Testis (tissue), 3 donors: ENCODE measurements around the gene BPTF. TPM values are rescaled to one million over a fixed set of nuclear protein-coding genes. Genes with fewer than 3 reads are reported as not detected.
"Not testable (repeated sequence)": the region's sequence is repeated elsewhere in the genome, so short reads cannot be mapped to it uniquely, and the experiment has no call there.

Experiments used
- DNase-seq: peaks from one replicate; pipeline ENCODE4 v3.0.0-alpha.2; 2019
- H3K27ac ChIP-seq, 2 donors: fragments of 200-600 bp; sonication (generic); one replicate each; pipeline ENCODE4 v1.5.1; 2019
- H3K27me3 ChIP-seq: fragments of 200-600 bp; sonication (generic); one replicate; pipeline ENCODE4 v1.5.1; 2019
- H3K36me3 ChIP-seq: fragments of 200-600 bp; sonication (generic); one replicate; pipeline ENCODE4 v1.5.1; 2017; ENCODE audit warnings: low read depth; ENCODE audit errors: missing control alignments
- H3K4me1 ChIP-seq: fragments of 200-600 bp; sonication (generic); one replicate; pipeline ENCODE4 v1.5.1; 2019
- H3K4me3 ChIP-seq, 2 donors: fragments of 200-600 bp; sonication (generic); one replicate each; pipeline ENCODE4 v1.5.1; 2017 to 2019
- H3K9me3 ChIP-seq: fragments of 200-600 bp; sonication (generic); one replicate; pipeline ENCODE4 v1.5.1; 2017
- POLR2A ChIP-seq: fragments of 450-650 bp; IDR thresholded peaks from one replicate; pipeline ENCODE4 v1.6.1; 2017; ENCODE audit warnings: antibody characterized with exemption, mild to moderate bottlenecking, moderate library complexity
- WGBS, 2 donors: methylation state at CpG; one replicate each; pipeline ENCODE4 v1.1.5; 2018; 5-methylcytosine and 5-hydroxymethylcytosine counted together
- intact Hi-C: fragments of 100-400 bp; cut with DNase I; formaldehyde crosslinking; loops from one replicate; pipeline ENCODE4 v1.15.1; 2023; ENCODE audit warnings: low total_unique reads
- polyA plus RNA-seq: library from polyadenylated mRNA; stranded (reverse); fragments of 350-450 nt; fragmentation: Illumina TruSeq; extraction: RNeasy Lipid Tissue Mini Kit (QIAGEN cat#74804); gene quantifications from one replicate; pipeline ENCODE4 v1.2.3, GENCODE V29; 2014; ENCODE audit warnings: low read depth, low replicate concordance; ENCODE audit not compliant: insufficient read depth
- total RNA-seq, 2 donors: library from RNA; depleted of rRNA; stranded (reverse); fragments of >200 nt; gene quantifications; one replicate each; pipeline ENCODE4 v1.2.3, GENCODE V29; 2016
- TF ChIP-seq, protein P1 (sequence below), 3 experiments: fragments of 450-650 bp in 2 of 3; fragments of 200-600 bp in 1 of 3; sonication (generic) in 1 of 3; IDR thresholded peaks; one replicate each; pipeline ENCODE4 v1.5.1; 2016 to 2019; ENCODE audit warnings: antibody characterized with exemption in 3 of 3, mild to moderate bottlenecking in 2 of 3, moderate library complexity in 1 of 3

The BPTF gene
- total and polyA plus RNA-seq, 3 donors from 2014 or later, result 37.3 to 208 (median 198) TPM

DNA sequence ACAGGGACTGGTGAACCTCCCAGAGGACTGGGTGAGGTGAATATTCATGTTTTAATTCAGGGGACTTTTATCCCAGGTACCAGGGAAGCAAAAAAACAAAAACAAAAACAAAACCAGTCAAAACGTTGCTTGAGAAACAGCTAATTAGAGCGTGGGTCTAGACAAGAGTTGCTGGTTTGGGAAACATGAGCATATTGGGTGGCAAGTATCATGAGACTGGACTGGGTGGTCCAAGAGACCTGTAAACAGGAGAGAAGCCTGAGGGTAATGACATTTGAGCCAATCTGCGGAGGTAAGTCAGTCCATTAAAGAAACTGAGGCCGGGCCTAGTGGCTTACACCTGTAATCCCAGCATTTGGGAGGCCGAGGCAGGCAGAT lies 11.5 kb upstream of the BPTF start:
- intact Hi-C loops, result no loop called here

DNA sequence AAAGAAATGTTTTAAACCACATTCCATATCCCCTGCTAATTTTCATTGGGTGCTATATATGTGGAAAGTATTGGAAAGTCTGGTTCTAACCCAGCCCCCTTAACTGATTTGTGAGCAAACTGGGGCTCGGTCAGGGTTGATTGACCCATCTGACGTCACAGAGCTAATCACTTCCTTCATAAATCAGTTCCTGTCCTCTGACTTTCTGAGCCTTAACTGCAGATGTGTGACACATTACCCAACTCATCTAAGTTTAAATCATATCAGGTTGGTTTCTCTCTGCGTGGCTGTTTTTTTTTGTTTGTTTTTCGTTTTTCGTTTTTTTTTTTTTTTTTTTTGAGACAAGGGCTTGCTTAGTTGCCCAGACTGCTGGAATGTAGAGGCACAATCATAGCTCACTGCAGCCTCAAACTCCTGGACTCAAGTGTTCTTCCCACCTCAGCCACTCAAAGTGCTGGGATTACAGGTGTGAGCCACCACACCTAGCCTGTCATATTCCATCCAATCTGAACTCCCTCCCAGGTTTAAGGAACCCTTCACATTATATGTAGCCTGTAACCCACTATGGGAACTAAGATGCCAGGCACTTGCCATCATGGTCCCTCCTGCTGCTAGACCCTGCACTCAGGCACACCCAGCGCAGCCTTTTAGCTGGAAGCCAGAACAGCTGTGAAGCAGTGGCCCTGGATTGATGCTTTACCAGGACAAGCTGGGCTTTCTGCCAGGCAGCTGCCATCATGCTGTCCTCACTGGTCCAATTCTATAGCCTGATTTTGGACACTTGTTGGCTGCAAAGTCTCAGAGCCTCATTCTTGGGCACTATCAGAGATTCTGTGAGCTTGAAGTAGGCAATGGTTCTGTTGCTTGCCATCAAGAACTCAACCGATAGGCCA lies 6.9 kb upstream of the BPTF start:
- Histone ChIP-seq H3K4me1 (peaks cover 3% of the 10 kb centered on the region), H3K4me3 (no peak overlapping the region), H3K27me3 (no peaks in the 10 kb centered on the region), H3K36me3 (no peaks in the 10 kb centered on the region), H3K9me3 (no peaks in the 10 kb centered on the region), H3K27ac (no peak overlapping the region)
- peak; percentile 3 for DNase-seq
- TF ChIP-seq, protein P1, sequence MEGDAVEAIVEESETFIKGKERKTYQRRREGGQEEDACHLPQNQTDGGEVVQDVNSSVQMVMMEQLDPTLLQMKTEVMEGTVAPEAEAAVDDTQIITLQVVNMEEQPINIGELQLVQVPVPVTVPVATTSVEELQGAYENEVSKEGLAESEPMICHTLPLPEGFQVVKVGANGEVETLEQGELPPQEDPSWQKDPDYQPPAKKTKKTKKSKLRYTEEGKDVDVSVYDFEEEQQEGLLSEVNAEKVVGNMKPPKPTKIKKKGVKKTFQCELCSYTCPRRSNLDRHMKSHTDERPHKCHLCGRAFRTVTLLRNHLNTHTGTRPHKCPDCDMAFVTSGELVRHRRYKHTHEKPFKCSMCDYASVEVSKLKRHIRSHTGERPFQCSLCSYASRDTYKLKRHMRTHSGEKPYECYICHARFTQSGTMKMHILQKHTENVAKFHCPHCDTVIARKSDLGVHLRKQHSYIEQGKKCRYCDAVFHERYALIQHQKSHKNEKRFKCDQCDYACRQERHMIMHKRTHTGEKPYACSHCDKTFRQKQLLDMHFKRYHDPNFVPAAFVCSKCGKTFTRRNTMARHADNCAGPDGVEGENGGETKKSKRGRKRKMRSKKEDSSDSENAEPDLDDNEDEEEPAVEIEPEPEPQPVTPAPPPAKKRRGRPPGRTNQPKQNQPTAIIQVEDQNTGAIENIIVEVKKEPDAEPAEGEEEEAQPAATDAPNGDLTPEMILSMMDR (IDR thresholded peaks at IDR 0.05), result no peak
- TF ChIP-seq POLR2A, result no peak
- 65 to 72% methylated on average over 6 to 7 of the region's 7 CpGs for WGBS, 2 donors
- intact Hi-C loops, result no loop called here

More for the DNA sequence above, 11.5 kb upstream of the BPTF start:
- Histone ChIP-seq H3K9me3 (no peaks in the 10 kb centered on the region), H3K4me1 (peaks cover 8% of the 10 kb centered on the region), H3K36me3 (no peaks in the 10 kb centered on the region), H3K27ac (no peak overlapping the region), H3K4me3 (no peak overlapping the region), H3K27me3 (no peaks in the 10 kb centered on the region)
- no peak for DNase-seq
- 77 to 81% methylated on average over 5 of the region's 5 CpGs for WGBS, 2 donors
- no peak for TF ChIP-seq POLR2A
- TF ChIP-seq, protein P1 (IDR thresholded peaks at IDR 0.05), result no peak

DNA sequence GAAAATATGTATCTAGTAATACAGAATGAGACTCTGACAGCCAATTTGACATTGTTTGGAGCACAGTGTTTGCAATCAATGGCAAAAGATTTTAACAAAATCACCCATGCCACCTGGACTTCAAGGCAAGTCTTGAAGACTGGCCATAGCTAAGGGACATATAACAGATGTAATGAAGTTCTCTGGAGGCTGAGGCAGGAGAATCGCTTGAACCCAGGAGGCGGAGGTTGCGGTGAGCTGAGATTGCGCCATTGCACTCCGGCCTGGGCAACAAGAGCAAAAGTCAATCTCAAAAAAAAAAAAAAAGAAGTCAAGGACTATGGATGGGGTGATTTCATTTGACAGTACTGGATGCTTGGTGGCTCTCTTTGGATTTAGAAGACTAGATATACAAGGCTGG lies 5.6 kb upstream of the BPTF start:
- no peak for DNase-seq

DNA sequence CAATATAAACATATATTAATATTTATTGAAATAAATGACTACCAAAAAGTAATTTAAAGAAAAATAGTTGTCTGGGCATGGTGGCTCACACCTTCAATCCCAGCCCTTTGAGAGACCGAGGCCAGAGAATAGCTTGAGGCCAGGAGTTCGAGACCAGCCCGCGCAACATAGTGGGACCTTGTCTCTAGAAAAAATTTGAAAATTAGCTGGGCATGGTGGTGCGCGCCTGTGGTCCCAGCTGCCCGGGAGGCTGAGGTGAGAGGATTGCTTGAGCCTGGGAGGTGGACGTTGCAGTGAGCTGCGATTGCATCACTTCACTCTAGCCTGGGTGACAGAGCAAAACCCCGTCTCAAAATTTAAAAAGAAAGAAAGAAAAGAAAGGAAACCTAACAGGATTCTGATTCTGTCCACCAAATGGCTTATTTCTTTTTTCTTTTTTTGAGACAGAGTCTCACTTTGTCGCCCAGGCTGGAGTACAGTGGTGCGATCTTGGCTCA lies 3.4 kb upstream of the BPTF start:
- DNase-seq, result no peak
- H3K4me1 ChIP-seq, result peaks cover 3% of the 10 kb centered on the region
- 89 to 90% methylated on average over 12 of the region's 12 CpGs for WGBS, 2 donors
- no peaks in the 10 kb centered on the region for H3K9me3 ChIP-seq
- intact Hi-C loops, result no loop called here
- TF ChIP-seq, protein P1 (IDR thresholded peaks at IDR 0.05), result no peak
- no peak for TF ChIP-seq POLR2A
- H3K4me3 ChIP-seq, result no peak overlapping the region
- no peak overlapping the region for H3K27ac ChIP-seq
- no peaks in the 10 kb centered on the region for H3K36me3 ChIP-seq
- H3K27me3 ChIP-seq, result no peaks in the 10 kb centered on the region

More for the DNA sequence above, 5.6 kb upstream of the BPTF start:
- WGBS, 2 donors, result 96 to 97% methylated on average over 5 of the region's 5 CpGs
- intact Hi-C loops, result no loop called here
- TF ChIP-seq, protein P1 (IDR thresholded peaks at IDR 0.05), result no peak
- TF ChIP-seq POLR2A, result no peak
- H3K27ac ChIP-seq, result no peak overlapping the region
- H3K36me3 ChIP-seq, result no peaks in the 10 kb centered on the region
- H3K4me3 ChIP-seq, result no peak overlapping the region
- no peaks in the 10 kb centered on the region for H3K9me3 ChIP-seq
- no peaks in the 10 kb centered on the region for H3K27me3 ChIP-seq
- H3K4me1 ChIP-seq, result peaks cover 3% of the 10 kb centered on the region

DNA sequence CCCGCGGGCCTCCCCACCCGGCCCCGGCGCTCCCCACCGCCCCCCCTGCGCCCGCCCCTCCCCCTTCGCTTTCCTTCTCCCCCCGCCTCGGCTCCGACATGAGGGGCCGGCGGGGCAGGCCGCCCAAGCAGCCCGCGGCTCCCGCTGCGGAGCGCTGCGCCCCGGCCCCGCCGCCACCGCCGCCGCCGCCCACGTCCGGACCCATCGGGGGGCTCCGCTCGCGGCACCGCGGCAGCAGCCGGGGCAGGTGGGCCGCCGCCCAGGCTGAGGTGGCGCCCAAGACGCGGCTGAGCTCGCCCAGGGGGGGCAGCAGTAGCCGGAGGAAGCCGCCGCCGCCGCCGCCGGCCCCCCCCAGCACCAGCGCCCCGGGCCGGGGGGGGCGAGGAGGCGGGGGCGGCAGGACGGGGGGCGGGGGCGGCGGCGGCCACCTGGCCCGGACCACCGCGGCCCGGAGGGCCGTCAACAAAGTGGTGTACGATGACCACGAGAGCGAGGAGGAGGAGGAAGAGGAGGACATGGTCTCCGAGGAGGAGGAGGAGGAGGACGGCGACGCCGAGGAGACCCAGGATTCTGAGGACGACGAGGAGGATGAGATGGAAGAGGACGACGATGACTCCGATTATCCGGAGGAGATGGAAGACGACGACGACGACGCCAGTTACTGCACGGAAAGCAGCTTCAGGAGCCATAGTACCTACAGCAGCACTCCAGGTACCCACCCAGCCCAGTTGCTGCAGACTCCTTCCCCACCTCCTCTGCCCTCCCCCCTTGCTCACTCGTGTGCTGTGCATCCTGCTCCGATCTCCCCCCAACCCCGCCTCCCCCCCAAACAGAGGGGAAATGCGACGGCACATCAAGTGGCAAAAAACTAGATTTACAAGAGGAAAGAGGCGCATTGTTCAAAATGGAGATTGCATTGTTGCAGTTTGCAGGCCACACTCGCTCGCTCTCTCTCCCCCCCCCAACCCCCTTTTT lies 611 bp downstream of the BPTF start:
- peak overlapping the region; percentile 86 to 99 for H3K27ac ChIP-seq

More for the DNA sequence above, 611 bp downstream of the BPTF start:
- WGBS, 2 donors, result 1% methylated on average over 20 to 71 of the region's 94 CpGs
- H3K36me3 ChIP-seq, intact Hi-C loops, H3K9me3 ChIP-seq, H3K27me3 ChIP-seq: not testable (repeated sequence)
- peak; percentile 53 for DNase-seq
- Histone ChIP-seq H3K4me1 (peaks cover 35% of the 10 kb centered on the region), H3K4me3 (peak overlapping the region; percentile 80 to 86)
